Mesenchymal stem cell (in vitro differentiated cells and primary cell): ENCODE data around the gene CHCHD3.

Experiments used
- DNase-seq: peaks from one replicate; pipeline ENCODE4 v3.0.0-alpha.2; 2013
- H2AFZ ChIP-seq: one replicate; pipeline ENCODE4 v1.6.1; 2013; ENCODE audit warnings: low read depth, mild to moderate bottlenecking, control low read depth, inconsistent platforms, low read length, moderate library complexity
- H2AK5ac ChIP-seq: 2 replicates; pipeline ENCODE4 v1.6.1; 2013; ENCODE audit warnings: low read length, moderate library complexity, mild to moderate bottlenecking, inconsistent platforms; ENCODE audit not compliant: severe bottlenecking
- H2BK120ac ChIP-seq: one replicate; pipeline ENCODE4 v1.6.1; 2013; ENCODE audit warnings: low read depth, mild to moderate bottlenecking, inconsistent platforms, low read length, moderate library complexity
- H2BK12ac ChIP-seq, 2 experiments: one replicate each; pipeline ENCODE4 v1.6.1; 2013; ENCODE audit warnings: inconsistent platforms in 2 of 2, low read length in 2 of 2, mild to moderate bottlenecking in 2 of 2, moderate library complexity in 2 of 2, control low read depth in 1 of 2
- H2BK15ac ChIP-seq: one replicate; pipeline ENCODE4 v1.6.1; 2013; ENCODE audit warnings: mild to moderate bottlenecking, low read depth, inconsistent platforms; ENCODE audit not compliant: poor library complexity, severe bottlenecking
- H2BK5ac ChIP-seq: 2 replicates; pipeline ENCODE4 v1.6.1; 2013; ENCODE audit warnings: low read depth, mild to moderate bottlenecking, low read length, control low read depth, inconsistent platforms; ENCODE audit not compliant: poor library complexity, severe bottlenecking
- H3K14ac ChIP-seq, 2 experiments: one replicate each; pipeline ENCODE4 v1.6.1; 2013; ENCODE audit warnings: inconsistent platforms in 2 of 2, low read length in 2 of 2, control low read depth in 1 of 2, mild to moderate bottlenecking in 1 of 2, moderate library complexity in 1 of 2
- H3K18ac ChIP-seq, 2 experiments: one replicate each; pipeline ENCODE4 v1.6.1; 2013; ENCODE audit warnings: inconsistent platforms in 2 of 2, low read length in 2 of 2, control low read depth in 1 of 2, low read depth in 1 of 2, mild to moderate bottlenecking in 1 of 2
- H3K23ac ChIP-seq, 2 experiments: one replicate each; pipeline ENCODE4 v1.6.1; 2013; ENCODE audit warnings: inconsistent platforms in 2 of 2, low read length in 2 of 2, mild to moderate bottlenecking in 2 of 2, moderate library complexity in 2 of 2, control low read depth in 1 of 2
- H3K27ac ChIP-seq: 2 replicates; pipeline ENCODE4 v1.5.1; 2013; ENCODE audit warnings: mild to moderate bottlenecking, moderate library complexity, low read length, control low read depth, inconsistent platforms; ENCODE audit not compliant: poor library complexity, severe bottlenecking
- H3K27me3 ChIP-seq, 2 experiments: 2 replicates each; pipeline versions ENCODE4 v1.6.1 to v1.7.0; 2013; ENCODE audit warnings: low read length in 2 of 2, mild to moderate bottlenecking in 2 of 2, moderate library complexity in 2 of 2, control low read depth in 1 of 2, inconsistent platforms in 1 of 2; ENCODE audit not compliant: control insufficient read depth in 1 of 2, insufficient read depth in 1 of 2
- H3K36me3 ChIP-seq, 2 experiments: 2 replicates each; pipeline versions ENCODE4 v1.6.1 to v1.7.0; 2013; ENCODE audit warnings: low read length in 2 of 2, control low read depth in 1 of 2, inconsistent platforms in 1 of 2, low read depth in 1 of 2, mild to moderate bottlenecking in 1 of 2; ENCODE audit not compliant: insufficient read depth in 2 of 2, control insufficient read depth in 1 of 2
- H3K4ac ChIP-seq, 2 experiments: one replicate each; pipeline ENCODE4 v1.6.1; 2013; ENCODE audit warnings: inconsistent platforms in 2 of 2, low read length in 2 of 2, mild to moderate bottlenecking in 2 of 2, moderate library complexity in 2 of 2, control low read depth in 1 of 2, low read depth in 1 of 2
- H3K4me1 ChIP-seq: 2 replicates; pipeline ENCODE4 v1.6.1; 2013; ENCODE audit warnings: low read depth, low read length, control low read depth; ENCODE audit not compliant: control insufficient read depth, insufficient read depth
- H3K4me2 ChIP-seq: 2 replicates; pipeline ENCODE4 v1.6.1; 2013; ENCODE audit warnings: low read length, mild to moderate bottlenecking, inconsistent platforms; ENCODE audit not compliant: poor library complexity, severe bottlenecking
- H3K4me3 ChIP-seq, 2 experiments: 2 replicates each; pipeline versions ENCODE4 v1.5.1 to v1.7.0; 2013; ENCODE audit warnings: low read length in 2 of 2, mild to moderate bottlenecking in 2 of 2, control low read depth in 1 of 2, low read depth in 1 of 2; ENCODE audit not compliant: insufficient read depth in 1 of 2
- H3K79me1 ChIP-seq: replicated peaks from 2 replicates; pipeline ENCODE4 v1.6.1; 2013; ENCODE audit warnings: mild to moderate bottlenecking, control low read depth, low read length, inconsistent platforms; ENCODE audit not compliant: poor library complexity, severe bottlenecking
- H3K9ac ChIP-seq: 2 replicates; pipeline ENCODE4 v1.7.0; 2013; ENCODE audit warnings: mild to moderate bottlenecking, low read length, moderate library complexity
- H3K9me3 ChIP-seq: 2 replicates; pipeline ENCODE4 v1.7.0; 2013; ENCODE audit warnings: mild to moderate bottlenecking, low read length; ENCODE audit not compliant: control insufficient read depth
- H4K8ac ChIP-seq: one replicate; pipeline ENCODE4 v1.6.1; 2013; ENCODE audit warnings: inconsistent platforms, mild to moderate bottlenecking, low read length, moderate library complexity
- H4K91ac ChIP-seq: one replicate; pipeline ENCODE4 v1.6.1; 2013; ENCODE audit warnings: mild to moderate bottlenecking, low read length, inconsistent platforms
- WGBS: methylation state at CpG from one replicate; pipeline ENCODE4 v1.1.7; 2013; ENCODE audit warnings: mixed read lengths; 5-methylcytosine and 5-hydroxymethylcytosine counted together

The CHCHD3 gene

GRCh38 chr7:132956556-132956955, 125.3 kb downstream of the CHCHD3 start:
- Histone ChIP-seq H2BK120ac (no peak overlapping the region), H2AK5ac (no peak overlapping the region), H3K79me1 (peaks cover 45% of the 10 kb centered on the region), H2BK5ac (no peak overlapping the region), H3K14ac (no peak overlapping the region), H3K4ac (no peak overlapping the region), H3K23ac (no peak overlapping the region), H3K9ac (no peak overlapping the region), H3K4me3 (no peak overlapping the region), H2BK12ac (no peak overlapping the region), H3K27me3 (no peaks in the 10 kb centered on the region), H3K4me1 (no peaks in the 10 kb centered on the region), H2AFZ (no peak overlapping the region), H4K8ac (no peak overlapping the region), H3K9me3 (no peaks in the 10 kb centered on the region), H3K4me2 (no peak overlapping the region), H3K36me3 (peaks cover 2 to 8% of the 10 kb centered on the region in 2 experiments), H4K91ac (no peak overlapping the region), H2BK15ac (no peak overlapping the region), H3K18ac (no peak overlapping the region), H3K27ac (no peak overlapping the region)
- no peak for DNase-seq
- WGBS: 90% methylated on average over 2 of the region's 2 CpGs

DNA sequence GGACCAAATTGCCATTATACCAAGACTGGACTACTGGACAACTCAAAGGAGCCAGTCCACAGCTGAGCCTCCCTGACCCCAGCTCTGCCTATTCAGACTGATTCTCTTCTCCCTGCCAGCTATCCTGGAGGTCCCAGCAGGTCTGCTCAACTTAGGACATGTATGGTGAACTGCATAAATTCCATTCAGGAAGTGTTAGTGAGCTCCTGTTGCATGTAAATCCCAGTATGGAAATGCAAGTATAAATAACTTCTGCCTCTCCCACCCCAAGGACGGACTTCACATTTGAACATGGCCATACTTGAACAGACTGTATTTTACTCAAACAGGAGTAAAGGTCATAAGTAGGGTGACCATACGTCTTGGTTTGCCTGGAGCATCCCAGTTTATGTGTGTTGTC, 128.4 kb downstream of the CHCHD3 start:
- Histone ChIP-seq H2BK5ac (no peak overlapping the region), H3K27me3 (no peaks in the 10 kb centered on the region), H3K36me3 (peaks cover 6 to 8% of the 10 kb centered on the region in 2 experiments), H3K4me2 (no peak overlapping the region), H3K79me1 (peaks cover 35% of the 10 kb centered on the region), H3K4me1 (no peaks in the 10 kb centered on the region), H3K18ac (no peak overlapping the region), H4K91ac (no peak overlapping the region), H3K27ac (no peak overlapping the region), H3K23ac (no peak overlapping the region), H3K14ac (no peak overlapping the region), H3K9ac (no peak overlapping the region), H4K8ac (no peak overlapping the region), H3K4ac (no peak overlapping the region), H3K4me3 (no peak overlapping the region), H3K9me3 (no peaks in the 10 kb centered on the region), H2BK120ac (no peak overlapping the region), H2BK15ac (no peak overlapping the region), H2AFZ (no peak overlapping the region), H2AK5ac (no peak overlapping the region), H2BK12ac (no peak overlapping the region)
- no peak for DNase-seq
- WGBS: 64% methylated on average over 2 of the region's 2 CpGs

- no peak overlapping the region for H2BK5ac ChIP-seq
- H4K91ac ChIP-seq: no peak overlapping the region
- no peak for DNase-seq
- no peaks in the 10 kb centered on the region for H3K27me3 ChIP-seq
- H3K4me3 ChIP-seq: no peak overlapping the region
- peaks cover 26% of the 10 kb centered on the region for H3K79me1 ChIP-seq
- no peak overlapping the region for H3K18ac ChIP-seq
- H3K9ac ChIP-seq: no peak overlapping the region
- no peak overlapping the region for H4K8ac ChIP-seq
- 100% methylated on average over 1 of the region's 1 CpG for WGBS
- no peak overlapping the region for H3K23ac ChIP-seq
- H3K4ac ChIP-seq: no peak overlapping the region
- no peak overlapping the region for H2AFZ ChIP-seq
- H3K9me3 ChIP-seq: no peaks in the 10 kb centered on the region
- H3K14ac ChIP-seq: no peak overlapping the region
- no peak overlapping the region for H3K27ac ChIP-seq
- H2AK5ac ChIP-seq: no peak overlapping the region
- no peak overlapping the region for H2BK120ac ChIP-seq
- peaks cover 6 to 8% of the 10 kb centered on the region in 2 experiments for H3K36me3 ChIP-seq
- no peak overlapping the region for H2BK12ac ChIP-seq
- H2BK15ac ChIP-seq: no peak overlapping the region
- H3K4me1 ChIP-seq: no peaks in the 10 kb centered on the region
- no peak overlapping the region for H3K4me2 ChIP-seq
Measured at GRCh38 chr7:132950725-132951124, 131.2 kb downstream of the CHCHD3 start.

DNA sequence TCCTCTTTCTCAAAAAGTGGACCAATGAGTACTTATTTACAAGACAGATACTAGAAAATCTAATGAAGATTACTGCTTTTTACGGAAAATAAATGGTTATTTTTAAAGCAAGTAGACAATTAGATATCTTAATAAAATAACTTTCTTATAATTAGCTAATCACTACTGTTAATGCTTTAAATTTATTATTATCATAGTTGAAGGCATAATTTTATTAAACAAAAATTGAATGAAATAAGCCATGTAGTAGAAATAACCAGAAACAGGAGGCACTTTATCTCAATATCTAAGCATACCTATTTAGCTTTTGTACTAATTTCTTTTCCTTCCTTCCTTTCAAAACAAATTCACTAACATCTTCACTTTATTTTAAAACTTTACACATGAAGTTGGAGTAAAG, 134.9 kb downstream of the CHCHD3 start:
- no peak overlapping the region for H2BK15ac ChIP-seq
- no peak overlapping the region for H3K4me2 ChIP-seq
- no peak overlapping the region for H2AFZ ChIP-seq
- H3K4ac ChIP-seq: no peak overlapping the region
- WGBS: no CpG with 5 or more reads among the region's 1 CpG
- no peak overlapping the region for H3K27ac ChIP-seq
- peaks cover 11% of the 10 kb centered on the region for H3K79me1 ChIP-seq
- H4K8ac ChIP-seq: no peak overlapping the region
- no peak overlapping the region for H4K91ac ChIP-seq
- H3K27me3 ChIP-seq: no peaks in the 10 kb centered on the region
- no peak overlapping the region for H2BK5ac ChIP-seq
- no peak overlapping the region for H2BK120ac ChIP-seq
- no peak overlapping the region for H3K4me3 ChIP-seq
- no peaks in the 10 kb centered on the region for H3K4me1 ChIP-seq
- no peak for DNase-seq
- H3K23ac ChIP-seq: no peak overlapping the region
- no peak overlapping the region for H3K14ac ChIP-seq
- H3K36me3 ChIP-seq: peaks cover 0 to 6% of the 10 kb centered on the region in 2 experiments
- no peaks in the 10 kb centered on the region for H3K9me3 ChIP-seq
- H2AK5ac ChIP-seq: no peak overlapping the region
- no peak overlapping the region for H3K18ac ChIP-seq
- H2BK12ac ChIP-seq: no peak overlapping the region
- H3K9ac ChIP-seq: no peak overlapping the region
